Measurements from ENCODE around the gene GSTM5. TPM values are rescaled to one million over a fixed set of nuclear protein-coding genes. Genes with fewer than 3 reads are reported as not detected.

Gene GSTM5
- total RNA-seq, 1 experiment from 2014 or later, result not detected

Other genes with a start within 250 kb of the GSTM5 start
- gene SYPL2, start 245.7 kb upstream of the GSTM5 start, total RNA-seq (2021), result 2.5 and 2.6 TPM in 2 replicates
- gene ATXN7L2, start 228.3 kb upstream of the GSTM5 start, total RNA-seq (2021), result 17.3 TPM in 2 replicates
- gene CYB561D1, start 218.2 kb upstream of the GSTM5 start, total RNA-seq (2021), result 6.5 and 6.7 TPM in 2 replicates
- gene AMIGO1, start 202.5 kb upstream of the GSTM5 start, total RNA-seq (2021), result 3.6 and 4.1 TPM in 2 replicates
- 0.24 and 0.48 TPM in 2 replicates for gene GPR61, start 172.4 kb upstream of the GSTM5 start, total RNA-seq (2021)
- gene GNAI3, start 163.6 kb upstream of the GSTM5 start, total RNA-seq (2021), result 9.8 and 9.9 TPM in 2 replicates
- 0.20 TPM in 1 of 2 replicates, not detected in the other for gene GNAT2, start 92.6 kb upstream of the GSTM5 start, total RNA-seq (2021)
- gene AMPD2, start 92.4 kb upstream of the GSTM5 start, total RNA-seq (2021), result 63.0 and 65.1 TPM in 2 replicates
- 22.0 and 24.6 TPM in 2 replicates for gene GSTM4, start 56.2 kb upstream of the GSTM5 start, total RNA-seq (2021)
- gene GSTM2, start 44.2 kb upstream of the GSTM5 start, total RNA-seq (2021), result 14.9 and 15.3 TPM in 2 replicates
- 19.5 and 20.7 TPM in 2 replicates for gene GSTM1, start 24.4 kb upstream of the GSTM5 start, total RNA-seq (2021)
- gene GSTM3, start 28.8 kb downstream of the GSTM5 start, total RNA-seq (2021), result 2.7 and 3.5 TPM in 2 replicates
- not detected in 2 replicates for gene EPS8L3, start 51.7 kb downstream of the GSTM5 start, total RNA-seq (2021)
- gene CSF1, start 198.6 kb downstream of the GSTM5 start, total RNA-seq (2021), result 2.3 and 3.2 TPM in 2 replicates

All from H9 (cell line).